ENCODE data around the gene CD247.

CD247 gene

GRCh38 chr1:167404161-167404888 is 114.0 kb downstream of the CD247 start:
- no peak for DNase-seq

- peak; percentile 36 for DNase-seq
These were observed 117.0 kb downstream of the CD247 start for GRCh38 chr1:167401260-167401873.

GRCh38 chr1:167400359-167400953 is 117.9 kb downstream of the CD247 start:
- no peak for DNase-seq

- no peak for DNase-seq
These were observed 126.1 kb downstream of the CD247 start for GRCh38 chr1:167392200-167392696.

GRCh38 chr1:167388976-167389375 is 129.4 kb downstream of the CD247 start:
- no peak for DNase-seq

- DNase-seq, result no peak
These were observed 130.9 kb downstream of the CD247 start for GRCh38 chr1:167387251-167387910.

Data from NCI-H1092 treated with DMSO at 0.1 percent for 48 hours (cell line).